Hepatocyte (in vitro differentiated cells): Measurements from ENCODE around the gene BCAS3. TPM values are rescaled to one million over a fixed set of nuclear protein-coding genes. Genes with fewer than 3 reads are reported as not detected.

Experiments used
- DNase-seq: peaks from one replicate; pipeline ENCODE4 v3.0.0-alpha.2; 2016; ENCODE audit warnings: low spot score
- H2AFZ ChIP-seq: fragments of 200-600 bp; sonication (generic); 2 replicates; pipeline ENCODE4 v1.6.0; 2016; ENCODE audit warnings: antibody characterized with exemption, mild to moderate bottlenecking
- H3K27ac ChIP-seq: fragments of 200-600 bp; sonication (generic); 2 replicates; pipeline ENCODE4 v1.5.1; 2016; ENCODE audit warnings: mild to moderate bottlenecking
- H3K27me3 ChIP-seq: fragments of 200-600 bp; sonication (generic); 2 replicates; pipeline ENCODE4 v1.6.1; 2016
- H3K36me3 ChIP-seq: fragments of 200-600 bp; sonication (generic); replicated peaks from 2 replicates; pipeline ENCODE4 v1.5.1; 2016; ENCODE audit warnings: low read depth; ENCODE audit not compliant: insufficient read depth
- H3K4me1 ChIP-seq: fragments of 200-600 bp; sonication (generic); 2 replicates; pipeline ENCODE4 v1.5.1; 2016; ENCODE audit warnings: mild to moderate bottlenecking, moderate library complexity; ENCODE audit not compliant: insufficient read depth
- H3K4me2 ChIP-seq: fragments of 200-600 bp; sonication (generic); 2 replicates; pipeline ENCODE4 v1.6.0; 2016
- H3K4me3 ChIP-seq: fragments of 200-600 bp; sonication (generic); 2 replicates; pipeline ENCODE4 v1.5.1; 2016; ENCODE audit warnings: mild to moderate bottlenecking
- H3K79me2 ChIP-seq: fragments of 200-600 bp; sonication (generic); 2 replicates; pipeline ENCODE4 v1.6.0; 2017; ENCODE audit warnings: mild to moderate bottlenecking
- H3K9me2 ChIP-seq: fragments of 200-600 bp; sonication (generic); replicated peaks from 2 replicates; pipeline ENCODE4 v1.6.0; 2017; ENCODE audit warnings: mild to moderate bottlenecking; ENCODE audit not compliant: insufficient read depth
- H3K9me3 ChIP-seq: fragments of 200-600 bp; sonication (generic); 2 replicates; pipeline ENCODE4 v1.5.1; 2016; ENCODE audit warnings: low read depth, mild to moderate bottlenecking
- H4K20me1 ChIP-seq: fragments of 200-600 bp; sonication (generic); 2 replicates; pipeline ENCODE4 v1.6.0; 2016; ENCODE audit warnings: mild to moderate bottlenecking; ENCODE audit not compliant: insufficient read depth, poor library complexity, severe bottlenecking
- EZH2 ChIP-seq: fragments of 200-600 bp; sonication (generic); IDR thresholded peaks from 2 replicates; pipeline ENCODE4 v1.6.1; 2016; ENCODE audit warnings: antibody characterized with exemption, mild to moderate bottlenecking, borderline replicate concordance
- EZH2phosphoT487 ChIP-seq: fragments of 200-600 bp; sonication (generic); IDR thresholded peaks from one replicate; pipeline ENCODE4 v1.6.1; 2018; ENCODE audit warnings: antibody characterized with exemption, mild to moderate bottlenecking, low read depth, moderate library complexity; ENCODE audit not compliant: unreplicated experiment, severe bottlenecking
- WGBS: methylation state at CpG from one replicate; pipeline ENCODE4 v1.1.6; 2016; ENCODE audit warnings: low lambda C conversion rate; ENCODE audit errors: missing lambda C conversion rate; 5-methylcytosine and 5-hydroxymethylcytosine counted together
- polyA plus RNA-seq: library from polyadenylated mRNA; unstranded; fragments of >200 nt; fragmentation: Nextera tagmentation; extraction: Ambion mirVana; gene quantifications from 2 replicates; pipeline ENCODE4 v1.2.1, GENCODE V29; 2016
- total RNA-seq: library from RNA; depleted of rRNA; stranded (reverse); fragments of >200 nt; gene quantifications from 2 replicates; pipeline ENCODE4 v1.2.3, GENCODE V29; 2014
- TF ChIP-seq, protein P1 (sequence below): fragments of 200-600 bp; sonication (generic); IDR thresholded peaks from 2 replicates; pipeline ENCODE4 v1.5.1; 2016; ENCODE audit warnings: antibody characterized with exemption, mild to moderate bottlenecking; ENCODE audit not compliant: poor library complexity

The BCAS3 gene
- total and polyA plus RNA-seq, 2 experiments from 2014 or later: 16.5 to 58.8 TPM

DNA sequence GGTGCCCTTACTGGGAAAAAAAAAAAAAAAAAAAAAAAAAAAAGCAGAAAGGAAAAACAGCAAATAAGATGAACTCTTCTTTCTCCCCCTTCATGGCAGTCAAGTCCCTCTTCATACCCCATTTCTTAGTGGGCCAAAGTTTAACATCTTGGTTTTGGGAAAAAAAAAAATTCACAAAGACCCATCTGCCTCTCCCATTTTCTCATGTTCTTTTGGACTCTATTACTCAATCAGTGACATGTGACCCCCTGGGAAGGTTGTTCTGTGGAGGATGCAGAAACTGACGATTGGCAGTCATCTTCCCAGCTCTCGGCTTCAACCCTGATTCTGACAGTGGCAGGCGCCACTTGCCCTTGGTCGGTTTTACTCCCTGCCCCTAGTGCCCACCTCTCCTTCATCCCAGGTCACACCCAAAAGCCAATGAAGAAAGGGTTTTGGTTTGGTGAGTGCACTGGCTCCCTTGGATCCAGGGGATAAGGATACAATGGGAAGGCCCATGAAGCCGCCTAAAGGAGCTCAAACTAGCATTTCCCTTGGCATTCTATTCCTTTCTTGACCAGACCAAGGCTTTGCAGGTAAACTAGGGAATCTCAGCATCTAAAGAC, 661.3 kb downstream of the BCAS3 start:
- Histone ChIP-seq H3K79me2 (no peaks in the 10 kb centered on the region), H3K27me3 (no peaks in the 10 kb centered on the region), H3K4me2 (no peak overlapping the region), H3K4me1 (peaks cover 28% of the 10 kb centered on the region), H3K9me2 (no peaks in the 10 kb centered on the region), H3K36me3 (no peaks in the 10 kb centered on the region), H3K9me3 (no peaks in the 10 kb centered on the region), H2AFZ (no peak overlapping the region), H3K27ac (peak overlapping the region; percentile 33), H3K4me3 (no peak overlapping the region), H4K20me1 (no peaks in the 10 kb centered on the region)
- WGBS: 93% methylated on average over 5 of the region's 5 CpGs
- no peak for TF ChIP-seq EZH2phosphoT487
- TF ChIP-seq, protein P1, sequence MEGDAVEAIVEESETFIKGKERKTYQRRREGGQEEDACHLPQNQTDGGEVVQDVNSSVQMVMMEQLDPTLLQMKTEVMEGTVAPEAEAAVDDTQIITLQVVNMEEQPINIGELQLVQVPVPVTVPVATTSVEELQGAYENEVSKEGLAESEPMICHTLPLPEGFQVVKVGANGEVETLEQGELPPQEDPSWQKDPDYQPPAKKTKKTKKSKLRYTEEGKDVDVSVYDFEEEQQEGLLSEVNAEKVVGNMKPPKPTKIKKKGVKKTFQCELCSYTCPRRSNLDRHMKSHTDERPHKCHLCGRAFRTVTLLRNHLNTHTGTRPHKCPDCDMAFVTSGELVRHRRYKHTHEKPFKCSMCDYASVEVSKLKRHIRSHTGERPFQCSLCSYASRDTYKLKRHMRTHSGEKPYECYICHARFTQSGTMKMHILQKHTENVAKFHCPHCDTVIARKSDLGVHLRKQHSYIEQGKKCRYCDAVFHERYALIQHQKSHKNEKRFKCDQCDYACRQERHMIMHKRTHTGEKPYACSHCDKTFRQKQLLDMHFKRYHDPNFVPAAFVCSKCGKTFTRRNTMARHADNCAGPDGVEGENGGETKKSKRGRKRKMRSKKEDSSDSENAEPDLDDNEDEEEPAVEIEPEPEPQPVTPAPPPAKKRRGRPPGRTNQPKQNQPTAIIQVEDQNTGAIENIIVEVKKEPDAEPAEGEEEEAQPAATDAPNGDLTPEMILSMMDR: no peak
- no peak for DNase-seq

DNA sequence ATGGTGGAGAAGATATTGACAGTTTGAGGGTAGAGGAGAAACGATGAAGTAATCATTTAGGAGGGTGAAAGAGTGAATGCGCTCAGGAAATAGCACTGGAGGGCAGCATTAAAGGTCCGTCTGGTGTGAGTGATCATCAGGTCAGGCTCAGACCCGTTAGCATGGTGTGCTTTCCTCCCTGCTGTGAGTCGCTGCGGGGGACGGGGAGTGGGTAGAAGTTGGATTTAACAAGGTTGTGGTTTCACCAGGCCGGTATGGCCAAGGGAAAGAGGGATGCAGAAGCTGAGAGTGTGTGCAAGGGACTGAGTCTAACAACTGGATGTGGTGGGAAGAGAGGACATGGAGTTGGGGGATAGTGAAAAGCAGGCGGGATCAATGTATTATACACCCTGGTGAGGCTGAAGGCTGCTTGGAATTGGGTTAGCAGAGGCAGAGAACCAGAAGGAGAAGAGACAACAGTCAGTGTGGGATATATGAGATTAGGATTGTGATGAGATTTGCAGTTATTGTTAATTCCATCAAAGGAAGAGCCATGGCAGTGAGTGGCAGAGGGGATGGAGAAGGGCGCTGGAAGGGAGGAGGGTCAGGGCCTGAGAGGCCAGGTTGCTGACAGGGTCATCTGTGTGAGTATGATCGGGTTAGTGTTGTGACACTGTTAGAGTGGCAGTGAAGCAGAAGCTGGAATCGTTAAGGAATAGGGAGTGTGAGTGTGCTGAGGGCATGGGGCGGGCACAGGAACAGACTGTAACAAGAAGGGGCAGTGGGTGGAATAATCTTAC, 663.0 kb downstream of the BCAS3 start:
- DNase-seq: no peak
- Histone ChIP-seq H3K4me3 (no peak overlapping the region), H2AFZ (no peak overlapping the region), H3K9me2 (no peaks in the 10 kb centered on the region), H3K79me2 (no peaks in the 10 kb centered on the region), H3K36me3 (no peaks in the 10 kb centered on the region), H3K4me1 (peaks cover 26% of the 10 kb centered on the region), H3K9me3 (no peaks in the 10 kb centered on the region), H3K27ac (no peak overlapping the region), H3K4me2 (no peak overlapping the region), H3K27me3 (no peaks in the 10 kb centered on the region), H4K20me1 (no peaks in the 10 kb centered on the region)
- TF ChIP-seq EZH2 (no peak), EZH2phosphoT487 (no peak)
- TF ChIP-seq, protein P1: no peak
- 84% methylated on average over 13 of the region's 13 CpGs for WGBS

GRCh38 chr17:61343576-61343975, 665.9 kb downstream of the BCAS3 start:
- WGBS: 76% methylated on average over 6 of the region's 6 CpGs
- peaks cover 9% of the 10 kb centered on the region for H3K4me1 ChIP-seq

GRCh38 chr17:61345061-61345460, 667.4 kb downstream of the BCAS3 start:
- no peak overlapping the region for H3K27ac ChIP-seq
- H3K36me3 ChIP-seq: no peaks in the 10 kb centered on the region
- no peak overlapping the region for H3K4me3 ChIP-seq
- H3K9me2 ChIP-seq: no peaks in the 10 kb centered on the region
- no peaks in the 10 kb centered on the region for H3K79me2 ChIP-seq
- DNase-seq: no peak
- H4K20me1 ChIP-seq: no peaks in the 10 kb centered on the region
- no peaks in the 10 kb centered on the region for H3K27me3 ChIP-seq
- 87% methylated on average over 6 of the region's 6 CpGs for WGBS
- H2AFZ ChIP-seq: no peak overlapping the region
- TF ChIP-seq EZH2: no peak
- TF ChIP-seq, protein P1: no peak
- no peak overlapping the region for H3K4me2 ChIP-seq
- no peaks in the 10 kb centered on the region for H3K9me3 ChIP-seq
- peaks cover 7% of the 10 kb centered on the region for H3K4me1 ChIP-seq

More at GRCh38 chr17:61343576-61343975, 665.9 kb downstream of the BCAS3 start:
- no peak overlapping the region for H3K27ac ChIP-seq
- no peaks in the 10 kb centered on the region for H3K9me2 ChIP-seq
- no peaks in the 10 kb centered on the region for H4K20me1 ChIP-seq
- no peak for DNase-seq
- no peak overlapping the region for H3K4me2 ChIP-seq
- no peak overlapping the region for H3K4me3 ChIP-seq
- TF ChIP-seq EZH2phosphoT487: no peak
- no peaks in the 10 kb centered on the region for H3K79me2 ChIP-seq
- no peaks in the 10 kb centered on the region for H3K27me3 ChIP-seq
- H3K9me3 ChIP-seq: no peaks in the 10 kb centered on the region
- H3K36me3 ChIP-seq: no peaks in the 10 kb centered on the region
- H2AFZ ChIP-seq: no peak overlapping the region
